ENCODE measurements around the gene SMIM24. TPM values are rescaled to one million over a fixed set of nuclear protein-coding genes. Genes with fewer than 3 reads are reported as not detected.

SMIM24 gene
- polyA plus RNA-seq, 2 of the 4 experiments (the other 2 are of a cell fraction), result 1.0 to 1.2 TPM

- ChIA-PET POLR2A (no interaction called here), CTCF (no interaction called here)
- FAIRE-seq (no peak), ATAC-seq (no peak), DNase-seq (ENCODE audit: low read depth in 1 of 2, low spot score in 1 of 2) (no peak)
- Histone ChIP-seq H3K27ac (no peak overlapping the region), H3K4me3 (no peak overlapping the region), H3K9me3 (no peaks in the 10 kb centered on the region), H3K4me2 (no peak overlapping the region), H3K4me1 (peaks cover 8% of the 10 kb centered on the region; the same call in 2 of the 3 replicates)
- no peak for TF ChIP-seq RAD21 (conservative IDR thresholded peaks at IDR 0.05 in 1 of 2, IDR thresholded peaks at IDR 0.05 in 1 of 2)
- TF ChIP-seq HDAC2 (IDR thresholded peaks at IDR 0.05), result no peak
- no peak for TF ChIP-seq NFE2L2 (conservative IDR thresholded peaks at IDR 0.05; ENCODE audit: low read length)
- no peak for TF ChIP-seq ZFP36 (IDR thresholded peaks at IDR 0.05; ENCODE audit: borderline replicate concordance, partially characterized antibody)
- TF ChIP-seq MAZ (IDR thresholded peaks at IDR 0.05; ENCODE audit: borderline replicate concordance, low read depth, low read length), result no peak
- TF ChIP-seq MYC (IDR thresholded peaks at IDR 0.05; ENCODE audit: borderline replicate concordance, low read length), result no peak
- TF ChIP-seq RCOR1 (IDR thresholded peaks at IDR 0.05; ENCODE audit: low read depth, low read length), result no peak
- no peak for TF ChIP-seq POLR2AphosphoS2 (conservative IDR thresholded peaks at IDR 0.05; ENCODE audit: low read length)
- TF ChIP-seq SREBF2 (IDR thresholded peaks at IDR 0.05), result no peak
- TF ChIP-seq EHMT2 (IDR thresholded peaks at IDR 0.05; ENCODE audit: low read depth), result no peak
These were observed 2.8 kb downstream of the SMIM24 start for GRCh38 chr19:3477506-3477905.

GRCh38 chr19:3476830-3477229 lies 3.5 kb downstream of the SMIM24 start:
- no peak for TF ChIP-seq EP300 (IDR thresholded peaks at IDR 0.05)
- TF ChIP-seq RNF2 (IDR thresholded peaks at IDR 0.05; ENCODE audit: borderline replicate concordance, low read depth), result no peak
- no peak for TF ChIP-seq KDM5A (IDR thresholded peaks at IDR 0.05)
- no peak for TF ChIP-seq SREBF2 (IDR thresholded peaks at IDR 0.05)
- no peak for TF ChIP-seq TFCP2L1 (CRISPR knock-in tag; IDR thresholded peaks at IDR 0.05)
- TF ChIP-seq NR3C1 (IDR thresholded peaks at IDR 0.05), result no peak
- no peak for TF ChIP-seq KDM1A (IDR thresholded peaks at IDR 0.05; ENCODE audit: low read depth)
- no peak for TF ChIP-seq GATA3 (IDR thresholded peaks at IDR 0.05; ENCODE audit: borderline replicate concordance)
- no peak for TF ChIP-seq POLR2A (IDR thresholded peaks at IDR 0.05; ENCODE audit: low read length)
- TF ChIP-seq ELK1 (IDR thresholded peaks at IDR 0.05; ENCODE audit: low read depth, low read length), result no peak
- no peak for TF ChIP-seq CTCF (IDR thresholded peaks at IDR 0.05)
- no peak for TF ChIP-seq MAZ (IDR thresholded peaks at IDR 0.05; ENCODE audit: borderline replicate concordance, low read depth, low read length)
- no peak for TF ChIP-seq ZC3H11A (IDR thresholded peaks at IDR 0.05)
- no peak for TF ChIP-seq CHD4 (IDR thresholded peaks at IDR 0.05; ENCODE audit: borderline replicate concordance)
- no peak for TF ChIP-seq POLR2AphosphoS2 (conservative IDR thresholded peaks at IDR 0.05; ENCODE audit: low read length)
- TF ChIP-seq MYC (IDR thresholded peaks at IDR 0.05; ENCODE audit: borderline replicate concordance, low read length), result no peak
- Histone ChIP-seq H3K27ac (no peak overlapping the region), H3K9me3 (no peaks in the 10 kb centered on the region), H3K4me3 (no peak overlapping the region), H3K4me1 (peaks cover 13% of the 10 kb centered on the region; the same call in 2 of the 3 replicates), H3K4me2 (no peak overlapping the region)
- CTCF ChIA-PET, result no interaction called here
- FAIRE-seq (no peak), DNase-seq (ENCODE audit: low read depth in 1 of 2, low spot score in 1 of 2) (no peak), ATAC-seq (no peak)
- WGBS (ENCODE audit: missing lambda C conversion rate), result 58% methylated on average over 2 of the region's 2 CpGs
- POLR2A ChIA-PET, result no interaction called here

- H3K9me3 ChIP-seq, result no peaks in the 10 kb centered on the region
- DNase-seq (ENCODE audit: low read depth in 1 of 2, low spot score in 1 of 2), result no peak
- TF ChIP-seq FOXS1 (CRISPR knock-in tag; IDR thresholded peaks at IDR 0.05) (no peak), KDM5A (IDR thresholded peaks at IDR 0.05) (no peak), KDM1A (IDR thresholded peaks at IDR 0.05; ENCODE audit: low read depth) (no peak), HMGXB4 (CRISPR knock-in tag; IDR thresholded peaks at IDR 0.05; ENCODE audit: borderline replicate concordance) (no peak)
- no peak for FAIRE-seq
- no peak overlapping the region for H3K27ac ChIP-seq
- H3K4me3 ChIP-seq, result no peak overlapping the region
- no peak overlapping the region for H3K4me2 ChIP-seq
- H3K4me1 ChIP-seq, result peaks cover 16% of the 10 kb centered on the region; the same call in 2 of the 3 replicates
- CTCF ChIA-PET, result interaction anchor here (0.6 kb wide), 1 partner anchor 9 kb away, joined by 3 read pairs; no protein-coding TSS in a partner anchor
- 23% methylated on average over 4 of the region's 4 CpGs for WGBS (ENCODE audit: missing lambda C conversion rate)
- POLR2A ChIA-PET, result no interaction called here
- no peak for ATAC-seq
These were observed 4.9 kb downstream of the SMIM24 start for GRCh38 chr19:3475449-3475848.

Data from A549 (cell line).